H9 (cell line): Measurements from ENCODE around the gene TSNAXIP1. TPM values are rescaled to one million over a fixed set of nuclear protein-coding genes. Genes with fewer than 3 reads are reported as not detected.
"Not testable (repeated sequence)": the region's sequence is repeated elsewhere in the genome, so short reads cannot be mapped to it uniquely, and the experiment has no call there.

ENCODE experiments used
- DNase-seq: peaks from one replicate; pipeline ENCODE4 v3.0.0-alpha.2; 2017
- H2AFZ ChIP-seq: one replicate; pipeline ENCODE4 v1.6.1; 2013; ENCODE audit warnings: mild to moderate bottlenecking, low read length, control low read depth, moderate library complexity
- H2AK5ac ChIP-seq: 2 replicates; pipeline ENCODE4 v1.6.1; 2013; ENCODE audit warnings: low read length, control low read depth, mixed read lengths; ENCODE audit not compliant: insufficient read length
- H2BK120ac ChIP-seq: one replicate; pipeline ENCODE4 v1.6.1; 2013; ENCODE audit warnings: low read depth, mild to moderate bottlenecking, low read length, control low read depth, inconsistent platforms; ENCODE audit not compliant: poor library complexity, severe bottlenecking
- H2BK12ac ChIP-seq: 2 replicates; pipeline ENCODE4 v1.6.1; 2013; ENCODE audit warnings: low read length, control low read depth, mixed read lengths, low read depth; ENCODE audit not compliant: insufficient read length
- H2BK15ac ChIP-seq: 2 replicates; pipeline ENCODE4 v1.6.1; 2013; ENCODE audit warnings: low read depth, low read length, control low read depth
- H2BK20ac ChIP-seq: one replicate; pipeline ENCODE4 v1.6.1; 2013; ENCODE audit warnings: low read depth, mild to moderate bottlenecking, low read length, control low read depth, inconsistent platforms; ENCODE audit not compliant: poor library complexity, severe bottlenecking
- H2BK5ac ChIP-seq: 2 replicates; pipeline ENCODE4 v1.6.1; 2013; ENCODE audit warnings: low read length, control low read depth, mixed read lengths; ENCODE audit not compliant: insufficient read length
- H3K14ac ChIP-seq: 2 replicates; pipeline ENCODE4 v1.6.1; 2013; ENCODE audit warnings: low read length, control low read depth; ENCODE audit not compliant: insufficient read depth
- H3K18ac ChIP-seq: 2 replicates; pipeline ENCODE4 v1.6.1; 2013; ENCODE audit warnings: low read depth, mild to moderate bottlenecking, mixed read lengths, low read length, control low read depth; ENCODE audit not compliant: insufficient read length
- H3K23ac ChIP-seq: 2 replicates; pipeline ENCODE4 v1.6.1; 2013; ENCODE audit warnings: low read length, control low read depth, mixed read lengths, low read depth; ENCODE audit not compliant: insufficient read length
- H3K23me2 ChIP-seq: 2 replicates; pipeline ENCODE4 v1.6.1; 2013; ENCODE audit warnings: low read depth, mild to moderate bottlenecking, mixed read lengths, low read length, control low read depth; ENCODE audit not compliant: insufficient read length, poor library complexity, severe bottlenecking
- H3K27ac ChIP-seq: 2 replicates; pipeline ENCODE4 v1.5.1; 2013; ENCODE audit warnings: low read length, control low read depth, mixed read lengths, low read depth; ENCODE audit not compliant: insufficient read length
- H3K27me3 ChIP-seq: 2 replicates; pipeline ENCODE4 v1.6.1; 2013; ENCODE audit warnings: low read length, control low read depth, inconsistent platforms; ENCODE audit not compliant: insufficient read depth
- H3K4ac ChIP-seq: 2 replicates; pipeline ENCODE4 v1.6.1; 2013; ENCODE audit warnings: low read depth, mild to moderate bottlenecking, control low read depth, inconsistent platforms, low read length, moderate library complexity
- H3K4me1 ChIP-seq: 2 replicates; pipeline ENCODE4 v1.6.1; 2013; ENCODE audit warnings: low read length, control low read depth, inconsistent platforms; ENCODE audit not compliant: insufficient read depth
- H3K4me2 ChIP-seq: 2 replicates; pipeline ENCODE4 v1.6.1; 2013; ENCODE audit warnings: low read length, control low read depth, mixed read lengths; ENCODE audit not compliant: insufficient read length, insufficient read depth
- H3K56ac ChIP-seq: 2 replicates; pipeline ENCODE4 v1.6.1; 2013; ENCODE audit warnings: low read depth, mild to moderate bottlenecking, mixed read lengths, low read length, control low read depth; ENCODE audit not compliant: insufficient read length
- H3K79me1 ChIP-seq: 2 replicates; pipeline ENCODE4 v1.6.1; 2013; ENCODE audit warnings: low read depth, mild to moderate bottlenecking, moderate library complexity, low read length, control low read depth, inconsistent platforms; ENCODE audit not compliant: insufficient read depth, poor library complexity, severe bottlenecking
- H3K79me2 ChIP-seq: 2 replicates; pipeline ENCODE4 v1.6.1; 2013; ENCODE audit warnings: low read length, control low read depth, inconsistent platforms; ENCODE audit not compliant: insufficient read depth
- H3K9ac ChIP-seq: 2 replicates; pipeline ENCODE4 v1.6.1; 2013; ENCODE audit warnings: low read length, control low read depth, mixed read lengths; ENCODE audit not compliant: insufficient read length; ENCODE audit errors: extremely low read depth
- H3K9me3 ChIP-seq: one replicate; pipeline ENCODE4 v1.6.1; 2013; ENCODE audit warnings: low read depth, low read length, inconsistent platforms; ENCODE audit not compliant: control insufficient read depth
- H3T11ph ChIP-seq: one replicate; pipeline ENCODE4 v1.6.1; 2013; ENCODE audit warnings: mild to moderate bottlenecking, low read length, control low read depth, inconsistent platforms
- H4K20me1 ChIP-seq: one replicate; pipeline ENCODE4 v1.6.1; 2013; ENCODE audit not compliant: control insufficient read depth, insufficient read length, insufficient read depth
- H4K5ac ChIP-seq: 2 replicates; pipeline ENCODE4 v1.6.1; 2013; ENCODE audit warnings: low read depth, mild to moderate bottlenecking, mixed read lengths, low read length, control low read depth; ENCODE audit not compliant: insufficient read length
- H4K8ac ChIP-seq: replicated peaks from 2 replicates; pipeline ENCODE4 v1.6.1; 2013; ENCODE audit warnings: low read length, control low read depth, mixed read lengths, low read depth; ENCODE audit not compliant: insufficient read length
- H4K91ac ChIP-seq: 2 replicates; pipeline ENCODE4 v1.6.1; 2013; ENCODE audit warnings: low read depth, mild to moderate bottlenecking, moderate library complexity, mixed read lengths, low read length, control low read depth; ENCODE audit not compliant: insufficient read length
- H3K27ac Mint-ChIP-seq, 3 experiments: 2 replicates in 2 of 3; 3 replicates in 1 of 3; pipeline ENCODE4 v1.8.0; 2020 to 2021; ENCODE audit warnings: mixed read lengths in 3 of 3, mild to moderate bottlenecking in 1 of 3, moderate library complexity in 1 of 3
- H3K27me3 Mint-ChIP-seq: 2 replicates; pipeline ENCODE4 v1.8.0; 2021; ENCODE audit warnings: low read depth, mild to moderate bottlenecking, moderate library complexity, mixed read lengths
- H3K36me3 Mint-ChIP-seq, 3 experiments: 2 replicates in 2 of 3; 3 replicates in 1 of 3; pipeline ENCODE4 v1.8.0; 2020 to 2021; ENCODE audit warnings: low read depth in 3 of 3, mixed read lengths in 3 of 3; ENCODE audit not compliant: insufficient read depth in 1 of 3
- H3K4me1 Mint-ChIP-seq, 2 experiments: 2 replicates each; pipeline ENCODE4 v1.8.0; 2020; ENCODE audit warnings: mixed read lengths in 2 of 2
- H3K4me3 Mint-ChIP-seq, 2 experiments: 2 replicates in 1 of 2; 3 replicates in 1 of 2; pipeline ENCODE4 v1.8.0; 2020 to 2021; ENCODE audit warnings: mild to moderate bottlenecking in 2 of 2, mixed read lengths in 2 of 2, moderate library complexity in 1 of 2
- H3K9me3 Mint-ChIP-seq, 2 experiments: 2 replicates in 1 of 2; 3 replicates in 1 of 2; pipeline ENCODE4 v1.8.0; 2020; ENCODE audit warnings: mild to moderate bottlenecking in 2 of 2, mixed read lengths in 2 of 2, moderate library complexity in 1 of 2
- whole genome bisulfite sequencing: extraction: QIAGEN DNeasy Blood & Tissue Kit; methylation state at CpG from one replicate; pipeline ENCODE4 v1.1.7; 2013; ENCODE audit warnings: missing lambda C conversion rate, low lambda C conversion rate, mixed read lengths; ENCODE audit not compliant: insufficient read length; ENCODE audit errors: extremely low coverage; 5-methylcytosine and 5-hydroxymethylcytosine counted together
- total RNA-seq: library from RNA; stranded (reverse); gene quantifications from 2 replicates; pipeline ENCODE4 v1.2.1, GENCODE V29; 2021
- TF ChIP-seq, protein P1 (sequence below): fragments of 200-600 bp; sonication (generic); conservative IDR thresholded peaks from 3 replicates; pipeline ENCODE4 v1.8.0; 2021; ENCODE audit warnings: antibody characterized with exemption, mild to moderate bottlenecking

Gene TSNAXIP1
- total RNA-seq, 1 experiment from 2014 or later = 1.3 TPM

DNA sequence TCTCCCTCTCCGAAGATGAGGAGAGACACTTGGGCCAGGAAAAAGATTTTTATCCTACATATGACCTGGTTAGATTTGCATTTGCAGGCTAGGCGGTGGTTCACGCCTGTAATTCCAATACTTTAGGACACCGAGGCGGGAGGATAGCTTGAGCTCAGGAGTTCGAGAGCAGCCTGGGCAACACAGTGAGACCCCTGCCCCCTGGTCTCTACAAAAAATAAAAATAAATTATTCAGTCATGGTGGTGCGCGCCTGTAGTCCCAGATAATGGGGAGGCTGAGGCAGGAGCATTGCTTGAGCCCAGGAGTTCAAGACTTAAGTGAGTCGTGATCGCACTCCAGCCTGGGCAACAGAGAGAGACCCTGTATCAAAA lies 27.5 kb downstream of the TSNAXIP1 start:
- no peaks in the 10 kb centered on the region for H3K79me1 ChIP-seq
- no peak overlapping the region for H2BK5ac ChIP-seq

DNA sequence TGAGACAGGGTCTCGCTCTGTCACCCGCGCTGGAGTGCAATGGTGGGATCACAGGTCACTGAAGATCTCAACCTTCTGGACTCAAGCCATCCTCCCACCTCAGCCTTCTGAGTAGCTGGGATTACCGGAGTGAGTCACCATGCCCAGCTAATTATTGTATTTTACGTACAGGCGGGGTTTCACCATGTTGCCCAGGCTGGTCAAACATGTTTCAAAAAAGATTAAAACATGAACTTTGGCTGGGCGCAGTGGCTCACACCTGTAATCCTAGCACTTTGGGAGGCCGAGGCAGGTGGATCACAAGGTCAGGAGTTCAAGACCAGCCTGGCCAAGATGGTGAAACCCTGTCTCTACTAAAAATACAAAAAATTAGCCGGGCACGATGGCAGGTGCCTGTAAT lies 30.5 kb downstream of the TSNAXIP1 start:
- not testable (repeated sequence) for H3K27me3 ChIP-seq, H3K4ac ChIP-seq, H3K27ac Mint-ChIP-seq, H3K23me2 ChIP-seq, H4K91ac ChIP-seq, H3K9me3 ChIP-seq, H3K79me2 ChIP-seq, H2BK120ac ChIP-seq, H3K4me2 ChIP-seq, H3K56ac ChIP-seq, H3K36me3 Mint-ChIP-seq, H3K14ac ChIP-seq, H2AFZ ChIP-seq, H4K20me1 ChIP-seq, H3T11ph ChIP-seq, H4K5ac ChIP-seq, H3K4me1 ChIP-seq, H2AK5ac ChIP-seq, H2BK20ac ChIP-seq, H3K9ac ChIP-seq, H2BK12ac ChIP-seq, H3K27ac ChIP-seq, H3K18ac ChIP-seq, DNase-seq, H3K79me1 ChIP-seq, H4K8ac ChIP-seq, H2BK5ac ChIP-seq, H3K9me3 Mint-ChIP-seq, H3K27me3 Mint-ChIP-seq, H3K23ac ChIP-seq, H3K4me3 Mint-ChIP-seq, H2BK15ac ChIP-seq
- peaks cover 14 to 20% of the 10 kb centered on the region in 2 experiments for H3K4me1 Mint-ChIP-seq
- WGBS = no CpG with 5 or more reads among the region's 10 CpGs

More for the DNA sequence above, 27.5 kb downstream of the TSNAXIP1 start:
- H2BK120ac ChIP-seq = no peak overlapping the region
- no peak overlapping the region for H2BK12ac ChIP-seq
- no peak overlapping the region for H3K18ac ChIP-seq
- no peaks in the 10 kb centered on the region for H4K20me1 ChIP-seq
- no peak overlapping the region for H3K56ac ChIP-seq
- H3K4me3 Mint-ChIP-seq = peak overlapping the region; percentile 85 to 90
- H3K23me2 ChIP-seq = peaks cover 5% of the 10 kb centered on the region
- H3K14ac ChIP-seq = no peak overlapping the region
- no peak overlapping the region for H3K23ac ChIP-seq
- TF ChIP-seq, protein P1, sequence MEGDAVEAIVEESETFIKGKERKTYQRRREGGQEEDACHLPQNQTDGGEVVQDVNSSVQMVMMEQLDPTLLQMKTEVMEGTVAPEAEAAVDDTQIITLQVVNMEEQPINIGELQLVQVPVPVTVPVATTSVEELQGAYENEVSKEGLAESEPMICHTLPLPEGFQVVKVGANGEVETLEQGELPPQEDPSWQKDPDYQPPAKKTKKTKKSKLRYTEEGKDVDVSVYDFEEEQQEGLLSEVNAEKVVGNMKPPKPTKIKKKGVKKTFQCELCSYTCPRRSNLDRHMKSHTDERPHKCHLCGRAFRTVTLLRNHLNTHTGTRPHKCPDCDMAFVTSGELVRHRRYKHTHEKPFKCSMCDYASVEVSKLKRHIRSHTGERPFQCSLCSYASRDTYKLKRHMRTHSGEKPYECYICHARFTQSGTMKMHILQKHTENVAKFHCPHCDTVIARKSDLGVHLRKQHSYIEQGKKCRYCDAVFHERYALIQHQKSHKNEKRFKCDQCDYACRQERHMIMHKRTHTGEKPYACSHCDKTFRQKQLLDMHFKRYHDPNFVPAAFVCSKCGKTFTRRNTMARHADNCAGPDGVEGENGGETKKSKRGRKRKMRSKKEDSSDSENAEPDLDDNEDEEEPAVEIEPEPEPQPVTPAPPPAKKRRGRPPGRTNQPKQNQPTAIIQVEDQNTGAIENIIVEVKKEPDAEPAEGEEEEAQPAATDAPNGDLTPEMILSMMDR = no peak
- peaks cover 20 to 28% (median 27%) of the 10 kb centered on the region in 3 experiments; a peak in 6 of 7 replicates for H3K36me3 Mint-ChIP-seq
- no peak overlapping the region for H3K27ac Mint-ChIP-seq
- H3K27me3 ChIP-seq = no peaks in the 10 kb centered on the region
- peaks cover 8% of the 10 kb centered on the region in 2 experiments for H3K4me1 Mint-ChIP-seq
- no peak overlapping the region for H3T11ph ChIP-seq
- no peaks in the 10 kb centered on the region for H3K79me2 ChIP-seq
- H4K5ac ChIP-seq = no peak overlapping the region
- no peak overlapping the region for H2AFZ ChIP-seq
- no CpG with 5 or more reads among the region's 10 CpGs for WGBS
- no peak overlapping the region for H2AK5ac ChIP-seq
- no peak overlapping the region for H2BK15ac ChIP-seq
- H3K9ac ChIP-seq = no peak overlapping the region
- H4K8ac ChIP-seq = no peak overlapping the region
- no peak overlapping the region for H3K27ac ChIP-seq
- no peak for DNase-seq
- H3K4me1 ChIP-seq = no peaks in the 10 kb centered on the region; the same call in 1 of the 2 replicates
- H4K91ac ChIP-seq = no peak overlapping the region
- H3K4me2 ChIP-seq = peak overlapping the region; percentile 94
- no peaks in the 10 kb centered on the region for H3K9me3 ChIP-seq
- H3K9me3 Mint-ChIP-seq = no peaks in the 10 kb centered on the region
- no peak overlapping the region for H3K4ac ChIP-seq
- peaks cover 3% of the 10 kb centered on the region for H3K27me3 Mint-ChIP-seq
- H2BK20ac ChIP-seq = no peak overlapping the region
